NCI-H2081 treated with DMSO at 0.1 percent for 48 hours (cell line): ENCODE measurements around the gene CELA1.

ENCODE experiments used
- DNase-seq: peaks from one replicate; lab custom pipeline; 2025; lab: John Stamatoyannopoulos, UW

Gene CELA1

GRCh38 chr12:51374856-51375255, 28.4 kb upstream of the CELA1 start:
- no peak for DNase-seq

GRCh38 chr12:51374361-51374760, 27.9 kb upstream of the CELA1 start:
- no peak for DNase-seq

- no peak for DNase-seq
Measured at GRCh38 chr12:51373187-51373586, 26.7 kb upstream of the CELA1 start.

- DNase-seq: no peak
Measured at GRCh38 chr12:51372021-51372420, 25.5 kb upstream of the CELA1 start.

GRCh38 chr12:51371295-51371953, 24.9 kb upstream of the CELA1 start:
- DNase-seq: no peak

DNA sequence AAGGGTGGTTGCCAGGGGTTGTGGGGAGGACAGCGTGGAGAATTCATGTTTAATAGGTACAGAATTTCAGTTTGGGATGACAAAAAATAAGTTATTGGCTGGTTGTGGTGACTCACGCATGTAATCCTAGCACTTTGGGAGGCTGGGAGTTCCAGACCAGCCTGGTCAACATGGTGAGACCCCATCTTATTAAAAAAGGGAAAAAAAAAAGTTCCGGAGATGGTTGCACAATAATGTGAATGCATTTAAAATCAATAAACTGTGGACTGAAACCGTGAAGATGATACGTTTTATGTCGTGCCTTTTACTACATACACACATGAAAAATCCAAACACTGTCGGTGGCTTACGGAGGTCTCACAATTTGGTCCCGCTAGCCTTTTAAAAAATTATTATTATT, 24.2 kb upstream of the CELA1 start:
- no peak for DNase-seq

DNA sequence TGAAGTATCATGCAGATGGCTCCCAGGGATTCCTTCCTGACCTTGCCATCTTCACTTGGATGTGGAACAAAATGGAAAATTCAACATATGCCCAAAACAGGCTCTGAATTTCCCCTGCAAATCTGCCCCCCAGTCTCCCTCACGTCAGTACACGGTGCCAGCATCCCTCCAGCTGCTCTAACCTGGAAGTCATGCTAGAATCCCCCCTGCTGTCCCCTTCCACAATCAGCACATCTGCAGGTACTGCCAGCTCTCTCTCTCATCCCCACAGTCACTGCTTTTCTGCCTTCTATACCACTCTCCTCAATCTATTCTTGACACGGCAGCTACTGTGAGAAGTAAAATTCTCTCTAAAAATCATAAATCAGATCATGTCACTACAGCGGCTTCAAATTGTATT, 23.1 kb upstream of the CELA1 start:
- no peak for DNase-seq

- no peak for DNase-seq
Measured at GRCh38 chr12:51368640-51369517, 22.4 kb upstream of the CELA1 start.

- no peak for DNase-seq
Measured at GRCh38 chr12:51365276-51365675, 18.8 kb upstream of the CELA1 start.

DNA sequence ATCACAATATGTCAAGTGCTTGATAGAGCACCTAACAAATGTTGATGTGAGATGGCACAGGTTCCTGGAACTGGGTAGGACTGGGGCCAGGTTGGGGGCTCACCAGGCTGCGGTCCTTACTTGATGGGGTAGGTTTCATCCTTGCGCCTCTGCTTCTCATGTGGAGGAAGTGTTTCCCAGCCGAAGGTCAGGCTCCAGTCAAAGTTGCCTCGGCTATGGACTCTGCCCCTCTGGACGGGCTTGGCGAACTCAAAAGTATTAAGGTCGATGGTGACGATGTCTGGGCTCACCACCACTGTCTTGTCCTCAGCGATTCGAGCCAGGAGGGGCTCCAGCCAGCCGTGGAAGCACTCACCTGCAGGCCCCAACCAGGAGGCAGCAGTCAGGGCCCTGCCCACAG, 17.5 kb upstream of the CELA1 start:
- no peak for DNase-seq

DNA sequence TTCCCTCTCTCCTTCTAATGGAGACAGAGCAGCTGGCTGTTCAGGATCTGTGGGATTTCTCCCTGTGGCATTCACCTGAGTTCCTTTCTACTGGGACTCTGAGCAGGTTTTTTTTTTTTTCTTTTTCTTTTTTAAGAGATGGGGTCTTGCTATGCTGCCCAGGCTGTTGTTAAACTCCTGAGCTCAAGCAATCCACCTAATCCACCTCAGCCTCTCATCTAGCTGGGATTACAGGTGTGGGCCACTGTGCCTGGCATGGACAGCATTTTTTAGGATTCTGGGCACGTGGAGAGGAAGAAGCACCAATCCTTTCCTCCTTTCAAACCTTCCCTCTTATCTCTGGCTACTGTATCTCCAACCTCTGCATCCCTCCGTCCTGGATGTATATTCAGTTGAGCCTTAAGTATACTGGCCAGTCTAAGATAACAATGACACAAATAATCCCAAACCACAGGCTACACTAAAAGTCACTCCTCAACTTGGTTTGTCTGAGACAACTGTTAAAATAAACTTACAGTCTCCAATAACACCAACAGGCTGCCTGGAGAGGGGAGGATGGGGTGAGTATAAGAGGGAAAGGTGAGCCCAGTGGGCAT, 16.4 kb upstream of the CELA1 start:
- DNase-seq: no peak

DNA sequence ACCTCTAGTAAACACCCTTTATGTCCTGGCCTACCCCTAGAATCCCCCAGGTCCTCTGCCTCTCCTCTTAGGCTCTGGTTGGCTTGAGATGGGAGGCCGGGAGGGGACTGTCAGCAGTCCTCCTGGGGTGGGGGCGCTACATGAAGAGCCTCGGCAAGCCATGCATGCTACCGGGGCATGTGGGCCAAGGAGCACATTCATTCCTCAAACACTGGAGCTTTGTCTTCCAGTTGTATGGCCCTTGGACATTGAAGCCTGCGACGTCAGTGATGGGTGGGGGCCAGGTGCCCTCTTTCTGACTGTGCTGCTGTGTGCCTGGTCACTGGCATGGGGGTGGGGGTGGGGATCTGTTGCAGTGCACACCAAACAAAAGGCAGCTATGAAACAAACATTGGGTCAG, 15.8 kb upstream of the CELA1 start:
- no peak for DNase-seq

GRCh38 chr12:51361161-51362016, 14.9 kb upstream of the CELA1 start:
- DNase-seq: no peak

DNA sequence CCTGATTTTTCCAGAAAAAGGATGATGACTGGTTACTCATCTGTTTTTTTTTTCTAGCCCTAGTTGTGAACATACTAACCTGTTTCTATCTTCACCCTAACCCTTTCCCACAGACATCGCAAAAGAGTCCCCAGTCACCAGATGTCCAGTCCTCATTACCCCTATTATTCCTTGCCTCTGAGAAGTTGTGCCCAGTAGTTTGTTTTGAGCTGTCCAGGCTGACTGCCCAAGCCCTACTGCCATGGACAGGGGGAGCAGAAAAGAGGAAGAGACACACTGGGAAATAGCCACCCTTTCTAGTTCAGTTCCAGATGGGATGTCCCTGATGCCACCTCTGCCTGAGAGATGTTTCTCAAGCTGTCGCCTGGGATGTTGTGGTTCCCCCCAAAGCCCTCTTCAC, 13.8 kb upstream of the CELA1 start:
- no peak for DNase-seq

- DNase-seq: no peak
Measured at GRCh38 chr12:51359851-51360250, 13.4 kb upstream of the CELA1 start.

GRCh38 chr12:51358496-51358895, 12.0 kb upstream of the CELA1 start:
- no peak for DNase-seq

DNA sequence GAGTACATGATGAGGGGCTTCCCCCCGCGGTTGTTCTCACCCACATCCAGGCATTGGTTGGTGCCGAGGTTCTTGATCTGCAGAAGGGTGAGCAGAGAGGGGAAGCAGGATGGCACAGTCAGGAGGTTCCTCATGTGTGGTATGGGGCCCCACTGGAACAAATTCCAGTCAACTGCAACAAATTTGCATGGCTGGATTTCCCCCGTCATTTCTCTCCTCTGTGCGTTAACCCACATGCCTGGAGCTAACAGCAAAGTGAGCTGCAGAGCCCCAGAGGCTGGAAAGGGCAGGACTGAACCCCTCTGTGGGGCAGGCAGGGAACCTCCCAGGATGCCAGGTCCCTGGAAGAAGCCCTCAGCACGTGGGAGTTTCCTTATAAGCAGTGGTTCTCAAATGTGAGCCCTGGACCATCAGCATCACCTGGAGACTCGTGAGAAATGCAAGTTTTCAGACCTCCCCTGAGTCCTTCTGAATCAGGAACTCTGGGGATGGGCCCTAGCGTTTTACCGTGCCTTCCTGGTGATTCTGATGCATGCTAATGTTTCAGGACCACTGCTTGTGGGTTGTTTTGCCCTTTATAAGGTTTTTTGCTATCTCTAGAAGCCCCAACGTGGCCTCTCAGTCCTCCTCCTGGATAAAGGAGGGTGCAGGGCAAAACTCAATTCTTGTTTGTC, 11.0 kb upstream of the CELA1 start:
- DNase-seq: no peak

GRCh38 chr12:51351913-51352532, 5.5 kb upstream of the CELA1 start:
- no peak for DNase-seq

GRCh38 chr12:51349026-51349425, 2.5 kb upstream of the CELA1 start:
- DNase-seq: no peak

DNA sequence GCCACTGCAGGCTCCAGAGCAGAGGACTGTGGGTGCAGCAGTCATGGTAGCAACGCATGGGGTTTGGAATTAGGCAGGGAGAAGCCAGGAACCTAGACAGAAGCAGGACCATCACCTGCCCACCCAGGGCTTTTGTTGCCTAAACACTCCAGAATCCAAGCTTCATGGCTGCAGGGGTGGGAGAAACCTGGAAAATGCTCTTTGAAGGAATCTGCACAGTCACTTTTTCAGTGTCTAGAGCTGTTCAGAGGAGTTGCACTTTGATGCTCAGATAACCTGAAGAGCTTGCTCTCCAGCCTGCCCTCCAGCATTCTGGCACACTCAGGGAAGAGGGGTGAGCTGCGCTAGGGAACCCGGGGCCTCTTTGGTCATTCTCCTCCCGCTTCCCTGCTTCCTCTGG, 1.6 kb upstream of the CELA1 start:
- DNase-seq: no peak

- no peak for DNase-seq
Measured at GRCh38 chr12:51345681-51346080, 798 bp downstream of the CELA1 start.
